Dermis blood vessel endothelial cell (primary cell): ENCODE data around the gene CFAP70. TPM values are rescaled to one million over a fixed set of nuclear protein-coding genes. Genes with fewer than 3 reads are reported as not detected.

Experiments
- DNase-seq: peaks from one replicate; pipeline ENCODE4 v3.0.0; 2010
- total RNA-seq: library from RNA; depleted of rRNA; stranded (reverse); fragments of >200 nt; gene quantifications from 2 replicates; pipeline ENCODE4 v1.2.3, GENCODE V29; 2014

The CFAP70 gene
- total RNA-seq, 1 donor from 2014 or later, result 0.34 TPM

DNA sequence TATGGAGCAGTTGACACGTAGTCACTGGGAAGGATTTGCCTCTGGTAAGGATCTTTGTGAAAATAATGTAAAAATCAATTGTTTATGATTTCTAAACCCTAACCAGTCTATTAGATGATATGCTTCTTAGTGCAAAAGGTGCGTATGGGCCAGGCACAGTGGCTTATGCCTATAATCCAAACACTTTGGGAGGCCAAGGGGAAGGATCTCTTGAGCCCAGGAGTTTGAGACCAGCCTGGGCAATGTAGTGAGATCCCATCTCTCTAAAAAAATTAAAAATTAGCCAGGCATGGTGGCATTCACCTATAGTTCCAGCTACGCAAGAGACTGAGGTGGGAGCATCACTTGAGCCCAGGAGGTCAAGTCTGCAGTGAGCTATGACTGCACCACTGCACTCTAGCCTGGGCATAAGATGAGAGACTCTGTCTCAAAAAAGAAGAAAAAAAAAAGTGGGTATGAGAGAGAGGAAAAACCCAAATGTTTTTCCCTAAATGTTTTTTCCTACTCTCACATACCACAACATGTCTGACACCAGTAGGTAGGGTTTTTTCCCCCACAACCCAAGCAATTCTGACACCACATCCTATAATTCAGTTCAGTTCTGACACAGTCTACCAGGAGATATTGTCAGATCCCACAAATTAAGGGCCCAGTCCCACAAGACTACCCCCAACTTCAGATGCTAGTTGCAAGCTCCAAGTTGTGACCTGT, 148.1 kb downstream of the CFAP70 start:
- DNase-seq, result no peak

DNA sequence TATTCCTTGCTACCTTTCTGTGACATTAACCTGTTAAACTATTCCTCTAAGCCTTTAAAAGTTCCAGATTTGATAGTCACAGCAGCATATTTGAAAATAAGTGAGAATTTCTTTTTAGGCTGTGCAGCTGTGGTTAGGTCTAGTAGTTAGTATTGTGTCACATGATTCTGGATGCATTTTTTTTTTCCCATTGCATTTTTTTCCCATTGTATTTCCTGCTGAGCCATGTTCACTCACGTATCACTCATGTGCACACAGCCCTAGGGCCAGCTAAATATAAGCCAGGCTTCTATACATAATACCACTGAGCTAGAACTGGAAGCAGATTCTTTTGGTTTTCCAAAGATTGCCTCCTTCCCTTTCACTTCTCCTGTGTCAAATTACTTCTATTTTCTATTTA, 149.0 kb downstream of the CFAP70 start:
- peak; percentile 62 for DNase-seq

DNA sequence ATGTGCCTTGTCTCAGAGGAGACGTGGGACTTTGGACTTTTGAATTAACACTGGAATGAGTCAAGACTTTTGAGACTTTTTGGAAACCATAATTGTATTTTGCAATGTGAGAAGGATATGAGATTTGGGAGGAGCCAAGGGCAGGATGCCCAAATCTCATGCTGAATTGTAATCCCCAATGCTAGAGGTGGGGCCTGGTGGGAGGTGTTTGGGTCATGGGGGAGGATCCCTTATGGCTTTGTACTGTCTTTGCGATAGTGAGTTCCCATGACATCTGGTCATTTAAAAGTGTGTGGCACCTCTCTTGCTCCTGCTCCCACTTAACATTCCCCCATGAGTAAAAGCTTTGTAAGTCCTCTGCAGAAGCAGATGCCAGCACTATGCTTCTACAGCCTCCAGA, 150.8 kb downstream of the CFAP70 start:
- no peak for DNase-seq

DNA sequence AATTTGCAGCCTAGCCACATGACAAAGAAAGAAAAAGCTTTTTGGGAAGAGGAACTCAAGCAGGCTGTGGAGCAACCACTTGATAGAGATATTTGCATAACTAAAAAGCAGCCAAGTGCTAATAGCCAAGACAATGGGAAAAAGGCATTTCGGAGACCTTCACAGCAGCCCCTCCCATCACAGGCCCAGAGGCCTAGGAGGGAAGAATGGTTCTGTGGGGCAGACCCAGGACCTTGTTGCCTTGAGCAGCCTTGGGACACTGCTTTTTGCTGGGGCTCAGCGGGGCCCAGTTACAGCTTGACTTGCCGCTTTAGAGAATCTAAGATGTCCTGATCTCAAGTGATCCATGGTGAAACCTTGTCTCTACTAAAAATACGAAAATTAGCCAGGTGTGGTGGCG, 152.3 kb downstream of the CFAP70 start:
- no peak for DNase-seq

DNA sequence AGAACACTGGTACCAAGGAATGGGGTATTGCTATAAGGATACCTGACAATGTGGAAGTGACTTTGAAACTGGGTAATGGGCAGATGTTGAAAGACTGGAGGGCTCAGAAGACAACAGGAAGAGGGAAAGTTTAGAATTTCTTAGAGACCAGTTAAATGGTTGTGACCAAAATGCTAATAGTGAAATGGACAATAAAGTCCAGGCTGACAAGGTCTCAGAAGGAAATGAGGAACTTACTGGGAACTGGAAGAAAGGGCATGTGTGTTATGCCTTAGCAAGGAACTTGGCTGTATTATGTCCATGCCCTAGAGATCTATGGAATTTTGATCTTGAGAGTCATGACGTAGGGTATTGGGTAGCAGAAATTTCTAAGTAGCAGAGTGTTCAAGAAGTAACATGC, 152.8 kb downstream of the CFAP70 start:
- DNase-seq, result no peak

DNA sequence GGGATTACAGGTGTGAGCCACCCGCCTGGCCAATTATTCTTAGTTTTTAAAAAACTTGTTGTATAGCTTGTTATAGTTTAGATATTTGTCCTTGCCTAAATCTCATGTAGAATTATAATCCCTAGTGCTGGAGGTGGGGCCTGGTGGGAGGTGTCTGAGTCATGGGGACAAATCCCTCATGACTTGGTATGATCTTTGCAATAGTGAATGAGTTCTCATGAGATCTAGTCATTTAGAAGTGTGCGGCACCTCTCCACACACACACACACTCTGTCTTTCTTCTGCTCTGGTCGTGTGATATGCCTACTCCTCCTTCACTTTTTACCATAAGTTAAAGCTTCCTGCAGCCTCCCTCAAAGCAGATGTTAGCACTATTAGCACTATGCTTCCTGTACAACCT, 153.6 kb downstream of the CFAP70 start:
- no peak for DNase-seq

Other genes starting within 250 kb of the CFAP70 start
- gene NUDT13, start 248.4 kb downstream of the CFAP70 start, total RNA-seq, result 1.0 and 2.1 TPM in 2 replicates
- 29.1 and 34.7 TPM in 2 replicates for gene ECD, start 190.9 kb downstream of the CFAP70 start, total RNA-seq
- gene FAM149B1, start 190.7 kb downstream of the CFAP70 start, total RNA-seq, result 26.0 and 26.9 TPM in 2 replicates
- 36.2 and 61.1 TPM in 2 replicates for gene DNAJC9, start 111.6 kb downstream of the CFAP70 start, total RNA-seq
- gene MRPS16, start 106.2 kb downstream of the CFAP70 start, total RNA-seq, result 61.1 and 73.5 TPM in 2 replicates
- 100 and 151 TPM in 2 replicates for gene ANXA7, start 55.2 kb upstream of the CFAP70 start, total RNA-seq
- 0.84 and 1.5 TPM in 2 replicates for gene MSS51, start 74.7 kb upstream of the CFAP70 start, total RNA-seq
- 12.6 and 19.6 TPM in 2 replicates for gene PPP3CB, start 137.2 kb upstream of the CFAP70 start, total RNA-seq
- gene USP54, start 232.5 kb upstream of the CFAP70 start, total RNA-seq, result 8.8 and 10.1 TPM in 2 replicates